DOHH2 (cell line): ENCODE data around the gene CDK5RAP2.

ENCODE experiments used
- EZH2phosphoT487 ChIP-seq: fragments of 200-600 bp; sonication (generic); IDR thresholded peaks from 2 replicates; pipeline ENCODE4 v1.6.1; 2017; ENCODE audit warnings: borderline replicate concordance, mild to moderate bottlenecking, antibody characterized with exemption, low read length, moderate library complexity, mixed read lengths
- TF ChIP-seq, protein P1 (sequence below): fragments of 200-600 bp; sonication (generic); IDR thresholded peaks from one replicate; pipeline ENCODE4 v1.5.1; 2014; ENCODE audit warnings: antibody characterized with exemption, mild to moderate bottlenecking, low read depth, low read length; ENCODE audit not compliant: poor library complexity, severe bottlenecking

DNA sequence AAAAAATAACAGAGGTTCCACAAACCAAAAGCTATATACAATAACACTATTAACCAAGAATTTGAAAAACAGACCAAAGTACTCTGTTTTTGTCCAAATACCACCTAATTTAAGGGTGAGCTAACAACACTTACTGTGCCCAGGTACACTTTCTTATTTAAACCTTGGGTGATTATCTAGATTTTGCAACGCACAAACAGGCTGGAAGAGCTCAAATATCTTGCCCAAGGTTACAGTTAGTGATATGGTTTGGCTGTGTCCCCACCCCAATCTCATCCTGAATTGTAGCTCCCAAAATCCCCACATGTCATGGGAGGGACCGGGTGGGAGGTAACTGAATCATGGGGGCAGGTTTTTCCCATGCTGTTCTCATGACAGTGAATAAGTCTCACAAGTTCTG is 58.9 kb downstream of the CDK5RAP2 start:
- TF ChIP-seq, protein P1, sequence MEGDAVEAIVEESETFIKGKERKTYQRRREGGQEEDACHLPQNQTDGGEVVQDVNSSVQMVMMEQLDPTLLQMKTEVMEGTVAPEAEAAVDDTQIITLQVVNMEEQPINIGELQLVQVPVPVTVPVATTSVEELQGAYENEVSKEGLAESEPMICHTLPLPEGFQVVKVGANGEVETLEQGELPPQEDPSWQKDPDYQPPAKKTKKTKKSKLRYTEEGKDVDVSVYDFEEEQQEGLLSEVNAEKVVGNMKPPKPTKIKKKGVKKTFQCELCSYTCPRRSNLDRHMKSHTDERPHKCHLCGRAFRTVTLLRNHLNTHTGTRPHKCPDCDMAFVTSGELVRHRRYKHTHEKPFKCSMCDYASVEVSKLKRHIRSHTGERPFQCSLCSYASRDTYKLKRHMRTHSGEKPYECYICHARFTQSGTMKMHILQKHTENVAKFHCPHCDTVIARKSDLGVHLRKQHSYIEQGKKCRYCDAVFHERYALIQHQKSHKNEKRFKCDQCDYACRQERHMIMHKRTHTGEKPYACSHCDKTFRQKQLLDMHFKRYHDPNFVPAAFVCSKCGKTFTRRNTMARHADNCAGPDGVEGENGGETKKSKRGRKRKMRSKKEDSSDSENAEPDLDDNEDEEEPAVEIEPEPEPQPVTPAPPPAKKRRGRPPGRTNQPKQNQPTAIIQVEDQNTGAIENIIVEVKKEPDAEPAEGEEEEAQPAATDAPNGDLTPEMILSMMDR = no peak
- no peak for TF ChIP-seq EZH2phosphoT487
